GM10266 (cell line): Measurements from ENCODE around the gene RRP12.

ENCODE experiments used
- DNase-seq: peaks from one replicate; pipeline ENCODE4 v3.0.0; 2012; ENCODE audit errors: extremely low spot score
- TF ChIP-seq, protein P1 (sequence below): IDR thresholded peaks from 2 replicates; pipeline ENCODE4 v1.5.1; 2012; ENCODE audit warnings: mild to moderate bottlenecking, low read depth; ENCODE audit not compliant: control insufficient read depth, insufficient read depth; ENCODE audit errors: missing control alignments

Gene RRP12

DNA sequence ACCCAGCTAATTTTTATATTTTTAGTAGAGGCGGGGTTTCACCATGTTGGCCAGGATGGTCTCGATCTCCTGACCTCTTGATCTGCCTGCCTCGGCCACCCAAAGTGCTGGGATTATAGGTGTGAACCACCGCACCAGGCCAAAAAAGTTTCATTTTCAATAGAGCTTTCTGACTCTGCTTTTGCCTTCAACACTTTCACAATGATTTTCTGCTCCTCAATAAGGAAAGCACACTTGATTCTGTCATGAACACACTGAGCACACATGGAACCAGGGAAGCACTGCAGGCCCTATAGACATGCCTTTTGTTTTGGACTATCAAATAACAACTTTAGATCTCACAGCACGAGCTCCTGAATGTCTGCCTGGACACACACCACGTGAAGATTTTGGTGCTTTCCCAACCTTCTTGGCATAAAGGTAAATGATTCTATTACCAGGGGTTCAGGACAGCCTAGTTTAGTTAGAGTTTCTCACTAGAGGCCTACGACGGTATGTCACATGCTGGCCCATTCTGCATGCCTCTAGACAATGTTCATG, 8.0 kb downstream of the RRP12 start:
- no peak for DNase-seq
- TF ChIP-seq, protein P1, sequence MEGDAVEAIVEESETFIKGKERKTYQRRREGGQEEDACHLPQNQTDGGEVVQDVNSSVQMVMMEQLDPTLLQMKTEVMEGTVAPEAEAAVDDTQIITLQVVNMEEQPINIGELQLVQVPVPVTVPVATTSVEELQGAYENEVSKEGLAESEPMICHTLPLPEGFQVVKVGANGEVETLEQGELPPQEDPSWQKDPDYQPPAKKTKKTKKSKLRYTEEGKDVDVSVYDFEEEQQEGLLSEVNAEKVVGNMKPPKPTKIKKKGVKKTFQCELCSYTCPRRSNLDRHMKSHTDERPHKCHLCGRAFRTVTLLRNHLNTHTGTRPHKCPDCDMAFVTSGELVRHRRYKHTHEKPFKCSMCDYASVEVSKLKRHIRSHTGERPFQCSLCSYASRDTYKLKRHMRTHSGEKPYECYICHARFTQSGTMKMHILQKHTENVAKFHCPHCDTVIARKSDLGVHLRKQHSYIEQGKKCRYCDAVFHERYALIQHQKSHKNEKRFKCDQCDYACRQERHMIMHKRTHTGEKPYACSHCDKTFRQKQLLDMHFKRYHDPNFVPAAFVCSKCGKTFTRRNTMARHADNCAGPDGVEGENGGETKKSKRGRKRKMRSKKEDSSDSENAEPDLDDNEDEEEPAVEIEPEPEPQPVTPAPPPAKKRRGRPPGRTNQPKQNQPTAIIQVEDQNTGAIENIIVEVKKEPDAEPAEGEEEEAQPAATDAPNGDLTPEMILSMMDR, result no peak

DNA sequence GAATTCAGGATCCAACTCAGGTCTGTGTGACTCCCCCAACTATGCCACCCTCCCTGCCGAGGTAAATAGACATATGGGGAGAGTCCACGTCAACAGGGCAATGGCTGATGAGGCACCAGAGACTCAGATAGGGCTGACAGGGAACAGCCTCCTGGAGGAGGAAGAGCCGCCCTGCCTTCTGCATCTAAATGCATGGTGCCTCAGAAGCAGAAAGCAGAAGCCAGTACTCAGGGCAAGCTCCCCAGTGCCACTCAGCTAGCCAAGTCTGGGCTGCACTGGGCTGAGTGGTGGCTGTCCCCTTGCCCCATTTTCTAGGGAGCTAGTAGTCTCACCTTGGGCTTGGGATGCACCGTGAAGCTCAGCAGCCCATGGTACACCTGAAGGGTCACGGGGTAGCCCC, 11.0 kb downstream of the RRP12 start:
- DNase-seq, result no peak
- TF ChIP-seq, protein P1, result no peak

DNA sequence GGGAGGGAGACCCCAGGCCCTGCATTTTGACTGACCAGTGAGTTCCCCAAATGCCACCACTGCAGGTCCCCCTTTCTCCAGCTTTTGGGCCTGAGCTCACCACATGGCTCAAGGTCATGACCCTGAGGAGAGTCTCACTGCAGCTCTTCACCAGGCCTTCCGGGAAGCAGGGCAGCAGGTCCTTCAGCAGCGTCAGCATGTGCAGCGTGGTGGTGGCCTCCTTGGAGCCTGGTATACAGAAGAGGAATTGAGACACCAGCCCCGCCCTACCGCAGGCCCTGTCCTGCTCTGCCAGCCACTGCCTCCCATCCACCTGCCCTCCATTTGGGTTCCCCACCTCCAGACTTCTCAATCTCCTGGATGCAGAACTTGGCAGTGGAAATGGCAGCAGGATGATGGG, 13.0 kb downstream of the RRP12 start:
- TF ChIP-seq, protein P1, result no peak
- DNase-seq, result no peak

DNA sequence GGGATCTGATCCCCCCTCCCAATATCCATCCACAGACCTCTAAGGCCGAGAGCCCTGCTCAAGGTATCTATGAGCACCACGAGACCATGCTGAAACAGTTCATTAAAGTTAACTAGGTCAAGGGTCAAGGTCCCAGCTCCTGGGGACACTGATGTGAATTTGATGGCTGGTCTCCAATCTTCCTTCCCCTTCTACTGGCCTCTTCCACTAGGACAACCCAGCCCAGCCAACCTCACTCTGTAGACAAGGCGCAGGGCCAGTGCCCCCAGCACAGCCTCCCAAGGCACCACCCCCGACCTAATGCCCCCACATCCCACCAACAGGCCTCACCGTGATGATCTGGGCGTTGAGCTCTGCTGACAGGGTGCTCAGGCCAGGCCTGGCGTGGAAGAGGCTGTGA, 15.6 kb downstream of the RRP12 start:
- TF ChIP-seq, protein P1, result no peak
- no peak for DNase-seq

DNA sequence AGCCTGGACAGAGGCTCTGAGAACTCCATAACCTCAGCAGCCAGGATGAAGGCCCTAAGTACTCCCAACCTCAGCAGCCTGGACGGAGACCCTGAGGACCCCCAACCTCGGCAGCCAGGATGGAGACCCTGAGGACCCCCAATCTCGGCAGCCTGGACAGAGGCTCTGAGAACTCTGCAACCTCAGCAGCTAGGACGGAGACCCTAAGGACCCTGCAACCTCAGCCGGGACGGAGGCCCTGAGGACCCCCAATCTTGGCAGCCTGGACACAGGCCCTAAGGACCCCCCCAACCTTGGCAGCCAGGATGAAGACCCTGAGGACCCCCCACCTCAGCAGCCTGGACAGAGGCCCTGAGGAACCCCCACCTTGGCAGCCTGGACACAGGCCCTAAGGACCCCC, 16.5 kb downstream of the RRP12 start:
- no peak for DNase-seq
- TF ChIP-seq, protein P1, result no peak

DNA sequence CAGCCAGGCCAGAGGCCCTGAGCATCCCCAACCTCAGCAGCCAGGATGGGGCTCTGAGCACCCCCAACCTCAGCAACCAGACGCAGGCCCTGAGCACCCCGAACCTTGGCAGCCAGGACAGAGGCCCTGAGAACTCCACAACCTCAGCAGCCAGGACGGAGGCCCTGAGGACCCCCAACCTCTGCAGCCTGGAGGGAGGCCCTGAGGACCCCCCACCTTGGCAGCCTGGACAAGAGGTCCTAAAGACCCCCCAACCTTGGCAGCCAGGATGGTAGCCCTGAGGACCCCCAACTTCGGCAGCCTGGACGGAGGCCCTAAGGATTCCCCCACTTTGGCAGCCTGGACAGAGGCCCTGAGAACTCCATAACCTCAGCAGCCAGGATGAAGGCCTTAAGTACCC, 17.0 kb downstream of the RRP12 start:
- TF ChIP-seq, protein P1, result no peak
- DNase-seq, result no peak

DNA sequence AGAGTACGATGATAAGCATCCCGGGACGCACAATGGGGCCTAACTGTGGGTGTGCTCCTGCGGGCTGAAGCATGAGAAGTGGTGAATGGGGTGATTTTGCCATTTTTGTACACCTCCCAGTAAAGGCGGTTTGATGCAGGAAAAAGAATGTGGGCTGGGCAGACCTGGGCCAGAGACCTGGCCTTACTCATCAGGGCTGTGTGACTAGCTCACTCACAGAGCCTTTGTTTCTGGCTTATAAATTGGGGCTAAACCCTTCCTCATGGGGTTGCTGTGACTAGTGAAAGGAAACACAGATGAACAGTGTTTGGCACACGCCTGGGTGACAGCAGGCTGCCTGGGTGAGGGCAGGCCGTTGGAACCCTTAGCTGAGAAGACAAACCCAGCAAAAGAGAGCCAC, 18.0 kb downstream of the RRP12 start:
- no peak for DNase-seq
- TF ChIP-seq, protein P1, result no peak

DNA sequence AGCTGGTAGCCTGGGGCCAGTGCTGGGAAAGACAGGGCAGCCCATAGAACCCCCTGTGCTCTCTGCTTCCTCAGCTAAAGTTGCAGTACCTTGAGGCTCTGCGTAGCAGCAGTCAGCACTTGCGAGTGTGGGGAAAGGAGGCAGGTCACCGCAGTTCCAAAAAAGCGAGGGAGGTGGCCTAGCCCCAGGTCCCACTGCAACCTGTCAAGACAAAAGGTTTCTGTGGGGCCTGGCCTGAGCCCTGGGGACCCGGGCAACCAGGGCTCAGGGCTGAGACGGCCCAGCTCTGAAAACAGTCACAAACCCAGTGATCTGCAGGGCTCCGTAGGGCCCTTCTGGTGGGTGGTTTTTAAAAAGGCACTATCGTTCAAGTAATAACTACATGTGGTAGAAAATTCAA, 19.5 kb downstream of the RRP12 start:
- no peak for DNase-seq
- TF ChIP-seq, protein P1, result no peak
